GM12892 (cell line): Measurements from ENCODE around the gene LARP1B.
"Not testable (repeated sequence)": the region's sequence is repeated elsewhere in the genome, so short reads cannot be mapped to it uniquely, and the experiment has no call there.

Experiments used
- POLR2A ChIP-seq: IDR thresholded peaks from 2 replicates; pipeline ENCODE4 v1.6.1; 2011; ENCODE audit warnings: low read depth, low read length, control low read depth
- POLR2AphosphoS5 ChIP-seq: IDR thresholded peaks from 2 replicates; pipeline ENCODE4 v1.6.1; 2011; ENCODE audit warnings: low read depth, low read length, control low read depth
- TAF1 ChIP-seq: IDR thresholded peaks from 2 replicates; pipeline ENCODE4 v1.6.1; 2011; ENCODE audit warnings: low read depth, mild to moderate bottlenecking, control low read depth, low read length, borderline replicate concordance

DNA sequence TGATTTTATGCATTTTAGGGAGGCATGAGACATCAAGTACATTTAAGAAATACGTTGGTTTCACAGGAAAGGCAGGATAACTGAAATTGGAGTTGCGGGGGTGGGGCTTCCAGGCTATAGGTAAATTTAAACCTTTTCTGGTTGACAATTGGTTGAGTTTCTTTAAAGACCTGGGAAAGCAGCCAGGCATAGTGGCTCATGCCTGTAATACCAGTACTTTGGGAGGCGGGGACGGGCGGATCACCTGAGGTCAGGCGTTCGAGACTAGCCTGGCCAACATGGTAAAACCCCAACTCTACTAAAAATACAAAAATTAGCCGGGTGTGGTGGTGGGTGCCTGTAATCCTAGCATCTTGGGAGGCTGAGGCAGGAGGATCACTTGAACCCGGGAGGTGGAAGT, 6.2 kb upstream of the LARP1B start:
- not testable (repeated sequence) for TF ChIP-seq POLR2AphosphoS5, POLR2A, TAF1
